Left ventricle myocardium inferior (tissue), 1 donor: ENCODE results near the gene TMEM183A. TPM values are rescaled to one million over a fixed set of nuclear protein-coding genes. Genes with fewer than 3 reads are reported as not detected.
"Not testable (repeated sequence)": the region's sequence is repeated elsewhere in the genome, so short reads cannot be mapped to it uniquely, and the experiment has no call there.

ENCODE experiments used
- DNase-seq: peaks from one replicate; pipeline ENCODE4 v3.0.0-alpha.2; 2020
- H3K27ac ChIP-seq: fragments of 200-600 bp; replicated peaks from 2 replicates; pipeline ENCODE4 v1.8.0; 2021
- H3K27me3 ChIP-seq: fragments of 200-600 bp; 2 replicates; pipeline ENCODE4 v1.8.0; 2021; ENCODE audit warnings: low read depth
- H3K36me3 ChIP-seq: fragments of 200-600 bp; 2 replicates; pipeline ENCODE4 v1.8.0; 2021
- H3K4me1 ChIP-seq: fragments of 200-600 bp; 2 replicates; pipeline ENCODE4 v1.8.0; 2021
- H3K4me3 ChIP-seq: fragments of 200-600 bp; 2 replicates; pipeline ENCODE4 v1.8.0; 2021; ENCODE audit warnings: mild to moderate bottlenecking, moderate library complexity
- H3K9me3 ChIP-seq: fragments of 200-600 bp; replicated peaks from 2 replicates; pipeline ENCODE4 v1.8.0; 2021
- CTCF ChIP-seq: fragments of 200-600 bp; IDR thresholded peaks from 2 replicates; pipeline ENCODE4 v1.8.0; 2021; ENCODE audit warnings: antibody characterized with exemption, mild to moderate bottlenecking, borderline replicate concordance
- intact Hi-C: fragments of 100-400 bp; cut with micrococcal nuclease; formaldehyde crosslinking; loops from one replicate; pipeline ENCODE4 v1.11.0; 2022
- total RNA-seq: library from RNA; stranded (reverse); fragmentation: NEBNext Ultra II Directional; extraction: Animal tissue kit (Norgen Biotek cat#: 25700); gene quantifications from one replicate; pipeline ENCODE4 v1.2.1, GENCODE V29; 2021
- donor health status: DM: no; HTN: yes; CAD: no; lungs with severe emphysema.

The TMEM183A gene
- total RNA-seq, 1 donor from 2014 or later = 21.8 TPM

GRCh38 chr1:203002951-203003350 lies 4.2 kb upstream of the TMEM183A start:
- no peaks in the 10 kb centered on the region for H3K27me3 ChIP-seq
- DNase-seq = no peak
- no peak overlapping the region for H3K27ac ChIP-seq
- H3K4me1 ChIP-seq = peaks cover 24% of the 10 kb centered on the region
- H3K4me3 ChIP-seq = no peak overlapping the region
- intact Hi-C loops = loop anchor here (10.0 kb wide), 1 partner anchor 248 kb away; no protein-coding TSS in a partner anchor
- no peaks in the 10 kb centered on the region for H3K9me3 ChIP-seq
- no peak for TF ChIP-seq CTCF
- H3K36me3 ChIP-seq = no peaks in the 10 kb centered on the region

GRCh38 chr1:203005395-203006142 lies 1.6 kb upstream of the TMEM183A start:
- Histone ChIP-seq H3K4me1 (peaks cover 43% of the 10 kb centered on the region), H3K4me3 (peak overlapping the region; percentile 95), H3K36me3 (peaks cover 21% of the 10 kb centered on the region)
- intact Hi-C loops = loop anchor here (10.0 kb wide), 1 partner anchor 251 kb away; no protein-coding TSS in a partner anchor
- not testable (repeated sequence) for H3K27me3 ChIP-seq, H3K27ac ChIP-seq, H3K9me3 ChIP-seq, DNase-seq

- TF ChIP-seq CTCF = no peak
- H3K4me1 ChIP-seq = peaks cover 48% of the 10 kb centered on the region
- no peak overlapping the region for H3K4me3 ChIP-seq
These were observed 2.0 kb downstream of the TMEM183A start for GRCh38 chr1:203009185-203009584.

GRCh38 chr1:203011582-203011981 lies 4.4 kb downstream of the TMEM183A start:
- Histone ChIP-seq H3K9me3 (no peaks in the 10 kb centered on the region), H3K4me1 (peaks cover 39% of the 10 kb centered on the region), H3K27me3 (no peaks in the 10 kb centered on the region), H3K27ac (no peak overlapping the region), H3K36me3 (peaks cover 73% of the 10 kb centered on the region), H3K4me3 (no peak overlapping the region)
- intact Hi-C loops = no loop called here
- TF ChIP-seq CTCF = no peak
- no peak for DNase-seq

More at GRCh38 chr1:203009185-203009584, 2.0 kb downstream of the TMEM183A start:
- DNase-seq = no peak
- Histone ChIP-seq H3K36me3 (peaks cover 49% of the 10 kb centered on the region), H3K27ac (no peak overlapping the region), H3K27me3 (no peaks in the 10 kb centered on the region), H3K9me3 (no peaks in the 10 kb centered on the region)
- intact Hi-C loops = loop anchor here (10.0 kb wide), 1 partner anchor 254 kb away; no protein-coding TSS in a partner anchor

GRCh38 chr1:203017061-203017460 lies 9.9 kb downstream of the TMEM183A start:
- intact Hi-C loops = no loop called here
- Histone ChIP-seq H3K4me3 (no peak overlapping the region), H3K27me3 (no peaks in the 10 kb centered on the region), H3K9me3 (no peaks in the 10 kb centered on the region), H3K4me1 (no peaks in the 10 kb centered on the region), H3K27ac (no peak overlapping the region), H3K36me3 (peaks cover 94% of the 10 kb centered on the region)
- TF ChIP-seq CTCF = no peak
- DNase-seq = no peak

GRCh38 chr1:203017692-203018091 lies 10.5 kb downstream of the TMEM183A start:
- no peak for DNase-seq
- Histone ChIP-seq H3K36me3 (peaks cover 98% of the 10 kb centered on the region), H3K4me3 (no peak overlapping the region), H3K9me3 (no peaks in the 10 kb centered on the region), H3K4me1 (no peaks in the 10 kb centered on the region), H3K27me3 (no peaks in the 10 kb centered on the region), H3K27ac (no peak overlapping the region)
- intact Hi-C loops = no loop called here
- TF ChIP-seq CTCF = no peak

GRCh38 chr1:203022855-203023254 lies 15.7 kb downstream of the TMEM183A start:
- peaks cover 16% of the 10 kb centered on the region for H3K4me1 ChIP-seq
- intact Hi-C loops, DNase-seq, H3K9me3 ChIP-seq, H3K27me3 ChIP-seq, H3K27ac ChIP-seq, H3K4me3 ChIP-seq: not testable (repeated sequence)
- H3K36me3 ChIP-seq = peaks cover 65% of the 10 kb centered on the region
